HG03139 (cell line): Measurements from ENCODE around the gene OGN.
"Not testable (repeated sequence)": the region's sequence is repeated elsewhere in the genome, so short reads cannot be mapped to it uniquely, and the experiment has no call there.

Experiments used
- ATAC-seq: cut with Tn5 transposase; IDR thresholded peaks from one replicate; pipeline ENCODE4 v1.9.1; 2021; ENCODE audit not compliant: unreplicated experiment

OGN gene

GRCh38 chr9:92404042-92404836 is at the start of gene OGN:
Gene OGN, minus strand, starts transcription at chr9:92404578. Its CDS starts 1,171 bp downstream, at chr9:92403407.
- no peak for ATAC-seq

DNA sequence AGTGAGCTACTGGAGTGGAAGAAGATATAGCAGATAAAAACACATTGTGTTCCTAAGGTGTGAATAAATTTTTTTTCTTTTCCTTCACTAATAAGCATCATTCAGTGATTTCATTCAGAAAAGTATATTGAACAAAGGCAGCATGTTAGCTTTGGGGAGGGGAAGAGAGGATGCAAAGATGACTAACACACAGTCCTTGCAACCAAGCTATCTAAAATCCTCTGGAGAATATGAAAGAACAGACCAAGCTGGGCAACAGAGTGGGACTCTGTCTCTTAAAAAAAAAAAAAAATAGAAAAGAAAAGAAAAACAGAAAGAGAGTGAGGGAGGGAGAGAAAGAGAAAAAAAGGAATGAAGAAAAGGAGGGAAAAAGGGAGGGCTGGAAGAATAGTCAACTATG is 42.2 kb upstream of the OGN start:
- no peak for ATAC-seq

DNA sequence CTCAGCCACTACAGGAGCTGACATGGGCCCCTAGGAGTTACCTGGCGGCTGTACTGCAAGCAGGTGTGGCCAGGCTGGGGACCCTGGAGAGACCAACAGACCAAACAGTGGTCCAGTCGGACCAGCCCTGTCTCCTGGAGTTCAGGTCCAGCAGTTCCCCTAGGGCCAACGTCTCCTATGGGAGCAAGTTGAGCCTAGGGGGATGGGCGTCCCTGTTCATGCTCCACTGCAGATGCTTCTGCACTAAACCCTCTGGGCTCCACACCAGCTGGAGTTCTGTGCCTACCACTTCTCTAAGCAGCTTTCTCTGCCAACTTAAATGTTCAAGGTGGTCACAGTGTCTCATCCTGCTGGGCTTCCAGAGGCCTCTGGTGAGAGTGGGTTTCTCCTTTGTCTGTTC is 40.5 kb upstream of the OGN start:
- no peak for ATAC-seq

DNA sequence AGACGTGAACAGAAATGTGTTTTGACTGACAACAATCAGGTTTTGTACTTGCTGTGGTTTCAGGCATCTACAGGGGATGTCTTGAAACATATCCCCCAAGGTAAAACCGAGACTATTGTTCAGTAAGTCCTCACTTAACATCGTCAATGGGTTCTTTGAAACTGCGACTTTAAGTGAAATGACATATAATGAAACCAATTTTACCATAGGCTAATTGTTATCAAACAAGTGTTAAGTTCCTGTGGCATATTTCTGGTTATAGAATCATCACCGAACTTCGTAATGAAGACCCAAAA is 36.3 kb upstream of the OGN start:
- ATAC-seq, result no peak

DNA sequence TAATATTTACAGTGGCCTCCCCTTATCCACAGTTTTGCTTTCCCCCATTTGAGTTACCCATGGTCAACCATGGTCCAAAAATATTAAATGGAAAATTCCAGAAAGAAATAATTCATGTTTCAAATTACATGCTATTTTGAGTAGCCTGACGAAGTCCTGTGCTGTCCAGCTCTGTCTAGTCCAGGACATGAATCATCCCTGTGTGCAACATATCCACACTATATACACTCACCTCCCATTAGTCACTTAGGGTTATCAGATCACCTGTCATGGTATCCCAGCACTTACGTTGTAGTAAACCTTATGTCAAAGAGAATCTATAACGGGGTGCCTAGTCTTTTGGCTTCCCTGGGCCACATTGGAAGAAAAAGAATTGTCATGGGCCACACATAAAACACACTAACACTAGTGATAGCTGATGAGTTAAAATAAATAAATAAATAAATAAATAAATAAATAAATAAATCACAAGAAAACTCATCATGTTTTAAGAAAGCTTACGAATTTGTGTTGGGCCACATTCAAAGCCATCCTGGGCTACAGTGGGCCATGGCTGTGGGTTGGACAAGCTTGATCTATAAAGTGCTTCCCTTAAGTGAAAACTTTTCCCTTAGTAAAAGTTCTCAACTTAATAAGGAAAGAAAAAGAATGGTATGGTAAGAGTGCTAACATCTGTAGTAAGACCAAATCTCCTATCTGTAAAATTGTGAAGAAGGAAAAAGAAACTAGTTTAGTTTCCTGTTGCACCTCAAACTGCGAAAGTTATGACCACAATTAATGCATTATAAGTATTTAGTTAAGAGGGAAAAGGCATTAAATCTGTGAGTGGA is 35.8 kb upstream of the OGN start:
- no peak for ATAC-seq

DNA sequence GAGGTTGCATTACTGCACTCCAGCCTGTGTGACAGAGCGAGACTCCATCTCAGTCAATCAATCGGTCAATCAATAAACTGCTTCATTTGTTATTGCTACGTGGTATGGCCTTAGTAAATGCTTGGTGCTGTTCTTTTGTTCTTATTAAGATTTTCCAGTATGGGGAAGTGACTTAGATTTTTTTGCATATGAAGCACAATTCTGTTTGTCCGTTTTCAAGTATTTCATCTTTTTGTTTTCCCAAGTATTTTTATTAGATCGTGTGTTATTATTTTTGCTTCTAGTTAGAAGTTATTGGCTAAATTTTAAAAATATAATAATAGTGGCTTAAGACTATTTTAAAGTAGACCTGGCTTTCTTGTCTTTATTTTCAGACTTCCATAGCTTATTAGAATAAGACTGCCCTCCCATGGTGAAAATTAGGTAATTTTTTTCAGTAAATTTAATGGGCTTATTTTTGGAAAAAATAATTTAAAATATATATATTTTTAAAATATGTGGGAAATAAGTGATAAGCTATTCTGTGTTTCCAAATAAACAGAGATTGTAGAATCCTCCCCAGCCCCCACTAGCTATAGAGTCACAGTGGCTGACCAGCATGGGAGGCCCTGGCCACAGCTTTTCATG is 34.6 kb upstream of the OGN start:
- ATAC-seq, result no peak

DNA sequence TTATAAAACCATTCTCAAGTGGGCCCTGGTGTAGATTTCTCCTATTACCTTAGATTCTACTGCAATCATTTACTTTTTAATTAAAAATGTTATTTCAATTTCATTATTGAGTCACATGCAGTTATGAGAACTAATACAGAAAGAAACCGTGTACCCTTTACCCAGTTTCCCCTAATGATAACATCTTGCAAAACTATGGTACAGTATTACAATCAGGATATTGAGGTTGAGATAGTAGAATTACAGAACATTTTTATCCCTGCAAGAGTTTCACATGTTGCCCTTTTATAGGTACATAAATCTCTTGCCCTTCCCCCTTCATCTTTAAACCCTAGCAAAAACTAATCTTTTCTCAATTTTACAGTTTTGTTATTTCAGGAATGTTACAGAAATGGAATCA is 30.9 kb upstream of the OGN start:
- ATAC-seq, result no peak

DNA sequence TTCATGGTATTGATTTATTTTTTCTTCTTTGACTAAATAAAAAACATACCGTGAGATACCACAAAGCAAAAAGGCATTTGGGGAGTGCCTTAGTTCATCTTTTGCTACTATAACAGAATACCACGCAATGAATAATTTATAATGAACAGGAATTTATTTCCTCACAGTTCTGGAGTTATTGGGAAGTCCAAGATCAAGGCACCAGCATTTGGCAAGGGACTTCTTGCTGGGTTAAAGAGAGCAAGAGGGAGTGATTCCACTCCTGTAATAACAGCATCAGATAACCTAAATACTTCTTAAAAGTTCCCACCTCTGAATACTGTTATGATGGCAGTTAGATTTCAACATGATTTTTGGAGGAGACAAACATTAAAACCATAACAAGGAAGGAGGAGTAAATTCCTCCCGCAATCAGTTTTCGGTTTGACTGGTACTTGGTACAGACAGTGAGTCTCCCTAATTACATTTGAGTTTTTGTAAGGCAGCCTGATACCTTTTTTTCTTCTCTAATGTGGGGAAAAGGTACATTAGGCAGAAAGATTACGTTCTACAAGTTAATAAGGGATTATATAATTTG is 28.7 kb upstream of the OGN start:
- no peak for ATAC-seq

DNA sequence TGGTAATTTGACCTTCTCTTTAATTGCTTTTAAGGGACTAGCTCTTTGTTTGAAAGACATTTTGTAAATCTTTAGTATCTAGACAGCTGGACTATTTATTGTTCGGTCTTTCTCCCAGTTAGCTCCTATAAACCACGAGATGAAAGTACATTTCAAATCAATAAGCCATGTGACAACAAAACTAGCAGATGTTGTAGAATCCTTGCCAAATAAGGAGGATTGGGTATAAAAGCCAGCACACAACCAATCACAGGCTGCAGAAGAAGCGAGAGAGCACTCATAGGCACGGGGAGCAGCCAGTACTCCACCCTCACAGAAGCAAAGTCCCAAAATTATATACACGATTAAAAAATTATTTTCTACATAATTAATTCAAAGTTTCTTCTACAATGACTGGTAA is 28.0 kb upstream of the OGN start:
- no peak for ATAC-seq

GRCh38 chr9:92429836-92430235 is 25.5 kb upstream of the OGN start:
- no peak for ATAC-seq

GRCh38 chr9:92426501-92427145 is 22.2 kb upstream of the OGN start:
- no peak for ATAC-seq

- no peak for ATAC-seq
These were observed 21.1 kb upstream of the OGN start for GRCh38 chr9:92425474-92425873.

DNA sequence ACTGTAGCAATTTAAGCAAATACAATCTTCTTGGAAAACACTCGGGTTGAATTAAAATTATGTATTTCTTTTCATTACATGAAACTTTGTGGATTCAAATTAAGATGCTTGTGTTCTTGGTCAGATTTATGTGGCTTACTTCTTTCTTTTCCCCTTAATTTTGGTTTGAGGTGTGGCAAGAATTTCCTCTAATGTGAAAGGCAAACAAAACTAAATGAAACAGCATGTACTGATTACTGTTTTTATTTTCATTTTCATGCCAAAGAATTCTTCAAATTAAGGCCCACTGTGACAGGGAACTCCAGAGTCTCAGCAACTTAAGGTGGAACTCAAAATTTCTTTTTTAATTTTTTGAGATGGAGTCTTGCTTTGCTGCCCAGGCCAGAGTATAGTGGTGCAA is 20.0 kb upstream of the OGN start, which contains the start of gene OMD:
TSS of gene OMD (minus strand) at position 132 of the 400 bp plus-strand sequence. CDS start 6,913 bp downstream, outside the sequence.
- ATAC-seq, result no peak

DNA sequence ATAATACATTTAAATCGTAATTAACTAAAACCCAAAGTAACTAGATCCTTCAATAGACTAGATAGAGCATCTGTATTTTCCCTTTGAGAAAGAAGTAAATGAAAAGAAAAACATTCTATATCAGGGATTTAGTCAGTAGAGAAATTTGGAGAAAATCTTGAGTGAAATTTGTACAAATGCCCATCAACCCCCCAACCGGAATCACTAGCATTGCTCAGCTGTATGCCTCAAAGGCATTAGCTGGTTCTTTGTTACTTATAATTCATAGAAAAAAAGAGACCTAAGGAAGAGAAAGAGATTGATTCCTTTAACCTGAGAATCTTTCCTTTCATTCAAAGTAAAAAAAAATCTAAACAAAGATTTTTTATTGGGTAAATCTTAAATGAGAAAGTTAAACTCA is 19.2 kb upstream of the OGN start:
- ATAC-seq, result no peak

GRCh38 chr9:92422611-92423338 is 18.4 kb upstream of the OGN start:
- no peak for ATAC-seq

- ATAC-seq, result no peak
These were observed 10.2 kb upstream of the OGN start for GRCh38 chr9:92414566-92414965.

GRCh38 chr9:92411157-92411556 is 6.8 kb upstream of the OGN start:
- not testable (repeated sequence) for ATAC-seq

DNA sequence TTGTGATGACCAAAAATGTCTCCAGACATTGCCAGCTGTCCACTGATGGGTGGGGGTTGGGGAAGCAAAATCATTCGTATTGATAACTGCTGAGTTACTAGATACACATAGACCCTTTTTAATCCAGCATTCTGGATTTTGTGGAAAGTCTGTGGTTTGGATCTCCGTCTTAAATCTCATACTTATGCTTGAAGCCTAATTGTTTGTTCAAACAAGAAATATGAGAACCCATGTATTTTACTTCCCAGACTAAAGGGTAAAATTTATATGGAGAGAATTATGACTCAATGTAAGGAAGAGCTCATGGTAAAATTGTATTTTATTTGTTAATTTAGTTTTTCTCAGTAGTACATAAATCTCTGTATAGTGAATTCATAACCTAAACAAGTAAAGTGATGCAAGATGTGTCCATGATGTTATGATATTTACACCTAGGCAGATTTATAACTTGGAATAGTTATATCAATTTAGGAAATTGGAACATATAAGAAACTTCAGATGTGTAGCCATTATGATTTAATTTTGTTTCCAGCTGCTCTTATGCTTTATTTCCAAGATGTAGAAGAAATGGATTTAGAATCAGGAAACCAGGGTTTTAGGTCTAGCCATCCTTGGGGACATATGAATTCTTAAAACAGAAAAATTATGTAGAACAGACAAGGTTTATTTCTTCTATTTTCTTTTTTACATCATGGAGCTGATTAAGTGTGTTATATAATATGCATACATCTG is 4.5 kb upstream of the OGN start:
- ATAC-seq, result no peak

DNA sequence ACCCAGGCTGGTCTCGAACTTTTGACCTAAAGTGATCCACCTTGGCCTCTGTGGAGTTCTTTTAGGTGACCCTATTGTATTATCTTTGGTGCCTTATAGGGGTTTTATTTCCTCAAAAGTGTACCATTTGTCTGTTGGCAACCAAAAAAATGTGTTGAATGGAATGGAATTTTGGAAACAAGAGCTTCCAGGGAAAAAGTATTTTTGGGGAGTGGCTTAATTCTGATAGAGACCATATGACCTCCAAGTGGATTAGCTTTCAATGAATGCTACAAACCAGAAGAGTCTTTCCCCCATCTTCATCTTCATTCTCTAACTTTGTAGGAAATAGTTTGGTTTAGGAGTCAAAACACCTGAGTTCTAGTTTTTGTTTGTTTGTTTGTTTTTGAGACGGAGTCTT is 3.4 kb upstream of the OGN start:
- no peak for ATAC-seq

DNA sequence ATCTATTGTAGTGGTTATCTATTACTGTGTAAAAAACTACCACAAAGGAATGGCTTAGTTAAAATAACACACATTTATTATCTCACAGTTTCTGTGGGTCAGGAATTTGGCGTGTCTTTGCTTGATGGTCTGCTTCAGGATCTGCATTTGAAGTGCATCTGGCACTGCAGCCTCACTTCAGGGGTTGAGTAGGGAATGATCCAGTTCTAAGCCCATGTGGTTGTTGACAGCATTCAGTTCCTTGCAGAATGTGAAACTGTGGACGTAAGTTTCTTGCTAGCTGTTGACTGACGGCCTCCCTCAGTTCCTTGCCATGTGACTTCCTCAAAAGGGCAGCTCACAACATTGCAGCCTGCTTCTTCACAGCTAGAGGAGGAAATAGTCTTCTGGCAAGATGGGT is 2.1 kb upstream of the OGN start:
- ATAC-seq, result peak; percentile 56
